A673 (cell line): ENCODE measurements around the gene PEX14. TPM values are rescaled to one million over a fixed set of nuclear protein-coding genes. Genes with fewer than 3 reads are reported as not detected.

Source experiments
- BruUV-seq: library from RNA; stranded (reverse); fragments of 400-500 nt; replicated peaks from 2 replicates; lab custom pipeline; 2021; lab: Mats Ljungman, UMichigan
- CTCF ChIA-PET: fragments of 300-600 bp; sonication (Branson Sonifier 250); formaldehyde crosslinking; loops from one replicate; lab custom pipeline; 2022; ENCODE audit warnings: antibody characterized with exemption; lab: Charles Lee
- POLR2A ChIA-PET: fragments of 300-600 bp; sonication (Branson Sonifier 250); formaldehyde crosslinking; loops from one replicate; lab custom pipeline; 2022; ENCODE audit warnings: antibody characterized with exemption; ENCODE audit not compliant: low non-redundant PET; lab: Charles Lee
- DNase-seq: peaks from one replicate; pipeline ENCODE4 v3.0.0-alpha.2; 2015; ENCODE audit warnings: low spot score
- H3K27ac ChIP-seq: fragments of 200-600 bp; sonication (generic); 2 replicates; pipeline ENCODE4 v1.5.1; 2016; ENCODE audit warnings: mixed run types, low read depth, mild to moderate bottlenecking, mixed read lengths, antibody characterized with exemption, low read length; ENCODE audit not compliant: poor library complexity, severe bottlenecking
- H3K27me3 ChIP-seq: fragments of 200-600 bp; sonication (generic); replicated peaks from 2 replicates; pipeline ENCODE4 v1.6.1; 2017; ENCODE audit warnings: mixed run types, low read depth, mild to moderate bottlenecking, mixed read lengths, antibody characterized with exemption, low read length; ENCODE audit not compliant: insufficient read depth, poor library complexity
- H3K36me3 ChIP-seq: fragments of 200-600 bp; sonication (generic); 2 replicates; pipeline ENCODE4 v1.6.1; 2016; ENCODE audit warnings: mixed run types, mild to moderate bottlenecking, mixed read lengths, antibody characterized with exemption, low read length; ENCODE audit not compliant: insufficient read depth, poor library complexity, severe bottlenecking
- H3K4me1 ChIP-seq: fragments of 200-600 bp; sonication (generic); 2 replicates; pipeline ENCODE4 v1.6.1; 2017; ENCODE audit warnings: mixed run types, mild to moderate bottlenecking, mixed read lengths, antibody characterized with exemption, low read length; ENCODE audit not compliant: insufficient read depth, poor library complexity, severe bottlenecking
- H3K4me3 ChIP-seq: fragments of 200-600 bp; sonication (generic); 2 replicates; pipeline ENCODE4 v1.5.1; 2016; ENCODE audit warnings: low read depth, mixed run types, mild to moderate bottlenecking, mixed read lengths, low read length; ENCODE audit not compliant: poor library complexity, severe bottlenecking
- H3K9me3 ChIP-seq: fragments of 200-600 bp; sonication (generic); 2 replicates; pipeline ENCODE4 v1.6.1; 2016; ENCODE audit warnings: mixed run types, low read depth, mild to moderate bottlenecking, mixed read lengths, antibody characterized with exemption, low read length; ENCODE audit not compliant: poor library complexity, severe bottlenecking
- CTCF ChIP-seq: fragments of 300-800, 200-600 bp; sonication (generic); conservative IDR thresholded peaks from 2 replicates; pipeline ENCODE4 v1.5.1; 2017; ENCODE audit warnings: low read depth, mild to moderate bottlenecking, antibody characterized with exemption, low read length, moderate library complexity, mixed read lengths
- EZH2 ChIP-seq: fragments of 200-600 bp; sonication (generic); IDR thresholded peaks from 2 replicates; pipeline ENCODE4 v1.6.1; 2017; ENCODE audit warnings: borderline replicate concordance, low read depth, mild to moderate bottlenecking, mixed read lengths, antibody characterized with exemption, low read length; ENCODE audit not compliant: poor library complexity, severe bottlenecking
- intact Hi-C: fragments of 100-400 bp; cut with micrococcal nuclease; formaldehyde crosslinking; loops from one replicate; pipeline ENCODE4 v1.10.0; 2022; ENCODE audit not compliant: unreplicated experiment
- total RNA-seq: library from RNA; stranded (reverse); gene quantifications from 2 replicates; pipeline ENCODE4 v1.2.3, GENCODE V29; 2021

The PEX14 gene
- total RNA-seq, 1 experiment from 2014 or later: 26.8 TPM

DNA sequence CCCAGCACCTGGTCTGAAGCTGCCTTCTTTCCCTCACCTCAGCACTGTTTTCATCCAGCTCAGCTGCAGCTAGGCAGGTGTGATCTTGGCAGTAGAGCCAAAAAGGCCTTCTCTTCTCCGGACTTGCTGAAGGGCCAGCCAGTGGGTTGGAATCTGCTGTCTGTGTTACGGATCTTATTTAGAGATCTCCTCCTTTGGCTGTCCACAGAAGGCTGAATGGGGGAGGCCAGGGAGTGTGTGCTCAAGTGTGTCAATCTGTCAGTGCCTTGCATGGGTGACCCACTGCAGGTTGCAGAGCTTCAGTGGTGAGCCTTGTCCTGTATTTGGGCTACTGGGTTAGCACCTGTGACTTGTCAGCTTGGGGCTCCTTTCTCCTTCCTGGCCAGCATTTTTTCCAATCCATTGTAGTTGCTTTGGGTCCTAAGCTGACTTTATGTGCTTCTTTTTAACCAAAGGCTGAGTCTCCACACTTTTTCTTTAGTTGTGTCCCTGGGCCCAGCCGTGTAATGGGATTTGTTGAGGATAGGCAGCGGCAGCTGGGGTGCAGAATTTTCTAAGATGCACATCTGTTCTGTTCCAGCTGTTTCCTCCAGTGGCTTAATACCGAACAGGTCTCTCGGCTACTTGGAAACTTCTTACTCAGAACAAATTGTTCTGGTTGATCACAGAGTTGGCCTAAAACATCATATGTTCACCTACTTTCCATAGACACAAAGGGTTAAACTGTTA is 126.8 kb downstream of the PEX14 start:
- CTCF ChIA-PET: no interaction called here

GRCh38 chr1:10602936-10603335 is 128.2 kb downstream of the PEX14 start:
- no TSS peak for BruUV-seq
- H3K4me3 ChIP-seq: no peak overlapping the region
- ChIA-PET CTCF (no interaction called here), POLR2A (no interaction called here)
- no peaks in the 10 kb centered on the region for H3K27me3 ChIP-seq
- no peak overlapping the region for H3K27ac ChIP-seq
- H3K4me1 ChIP-seq: peaks cover 10% of the 10 kb centered on the region
- no peak for TF ChIP-seq CTCF
- no peak for TF ChIP-seq EZH2
- H3K36me3 ChIP-seq: no peaks in the 10 kb centered on the region
- intact Hi-C loops: no loop called here
- no peaks in the 10 kb centered on the region for H3K9me3 ChIP-seq
- DNase-seq: no peak

More for the DNA sequence above, 126.8 kb downstream of the PEX14 start:
- Histone ChIP-seq H3K27me3 (no peaks in the 10 kb centered on the region), H3K4me3 (no peak overlapping the region), H3K9me3 (no peaks in the 10 kb centered on the region), H3K36me3 (no peaks in the 10 kb centered on the region), H3K4me1 (peaks cover 10% of the 10 kb centered on the region), H3K27ac (no peak overlapping the region)
- no peak for TF ChIP-seq CTCF
- no peak for TF ChIP-seq EZH2
- POLR2A ChIA-PET: interaction anchor here (0.5 kb wide), 1 partner anchor 384 kb away, joined by 3 read pairs; no protein-coding TSS in a partner anchor
- DNase-seq: no peak
- intact Hi-C loops: no loop called here
- no TSS peak for BruUV-seq

DNA sequence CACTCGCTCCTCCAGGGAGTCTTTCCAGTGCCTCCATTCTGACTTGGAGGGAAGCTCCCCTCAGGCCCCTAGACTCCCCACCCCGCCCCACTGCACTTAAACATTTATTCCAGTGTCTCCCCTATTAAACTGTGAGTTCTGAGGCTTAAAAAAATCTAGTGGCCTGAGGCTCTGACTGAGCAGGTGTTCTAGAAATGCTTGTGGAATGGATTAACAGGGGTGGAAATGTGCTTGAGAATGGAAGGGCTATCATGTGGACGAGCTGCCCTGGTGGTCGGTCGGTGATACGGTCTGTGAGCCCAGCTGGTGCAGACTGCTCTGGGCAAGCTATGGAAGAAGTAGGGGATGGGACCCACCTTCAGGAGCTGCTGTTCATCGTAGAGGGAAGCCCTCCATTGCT is 130.2 kb downstream of the PEX14 start:
- ChIA-PET CTCF (no interaction called here), POLR2A (no interaction called here)
- H3K9me3 ChIP-seq: no peaks in the 10 kb centered on the region
- intact Hi-C loops: no loop called here
- no peaks in the 10 kb centered on the region for H3K27me3 ChIP-seq
- no peak overlapping the region for H3K4me3 ChIP-seq
- no peak for DNase-seq
- H3K36me3 ChIP-seq: no peaks in the 10 kb centered on the region
- BruUV-seq: no TSS peak
- H3K4me1 ChIP-seq: peaks cover 10% of the 10 kb centered on the region
- H3K27ac ChIP-seq: no peak overlapping the region
- TF ChIP-seq EZH2 (no peak), CTCF (no peak)
